Nephron (organoid): ENCODE measurements around the gene DEF6.

ENCODE experiments used
- H3K27ac Mint-ChIP-seq, 3 experiments: 2 replicates each; pipeline ENCODE4 v1.8.0; 2020; ENCODE audit warnings: mixed read lengths in 3 of 3, mild to moderate bottlenecking in 2 of 3, moderate library complexity in 1 of 3
- H3K27me3 Mint-ChIP-seq: 2 replicates; pipeline ENCODE4 v1.8.0; 2021; ENCODE audit warnings: low read depth, mild to moderate bottlenecking, moderate library complexity, mixed read lengths
- H3K36me3 Mint-ChIP-seq: 2 replicates; pipeline ENCODE4 v1.8.0; 2020; ENCODE audit warnings: low read depth, mixed read lengths
- H3K4me1 Mint-ChIP-seq: 2 replicates; pipeline ENCODE4 v1.8.0; 2020; ENCODE audit warnings: mixed read lengths
- H3K4me3 Mint-ChIP-seq, 3 experiments: 2 replicates each; pipeline ENCODE4 v1.8.0; 2020; ENCODE audit warnings: mild to moderate bottlenecking in 3 of 3, mixed read lengths in 3 of 3, moderate library complexity in 2 of 3
- H3K9me3 Mint-ChIP-seq: 2 replicates; pipeline ENCODE4 v1.8.0; 2020; ENCODE audit warnings: mixed read lengths
- CTCF ChIP-seq, 3 experiments: fragments of 200-600 bp; sonication (generic); IDR thresholded peaks; one replicate each; pipeline ENCODE4 v1.5.0; 2021; ENCODE audit warnings: antibody characterized with exemption in 3 of 3; ENCODE audit not compliant: unreplicated experiment in 3 of 3

DEF6 gene

GRCh38 chr6:35262596-35262995 is 35.0 kb upstream of the DEF6 start:
- peak overlapping the region; percentile 28 to 62 (median 46) for H3K4me3 Mint-ChIP-seq
- H3K27ac Mint-ChIP-seq = peak overlapping the region; percentile 0 to 58 (median 54)
- H3K4me1 Mint-ChIP-seq = peaks cover 33% of the 10 kb centered on the region
- H3K27me3 Mint-ChIP-seq = no peaks in the 10 kb centered on the region
- no peak for TF ChIP-seq CTCF (IDR thresholded peaks at IDR 0.05; ENCODE audit: unreplicated experiment in 3 of 3)
- H3K9me3 Mint-ChIP-seq = no peaks in the 10 kb centered on the region
- no peaks in the 10 kb centered on the region for H3K36me3 Mint-ChIP-seq

- H3K4me3 Mint-ChIP-seq = no peak overlapping the region
- no peaks in the 10 kb centered on the region for H3K9me3 Mint-ChIP-seq
- no peak overlapping the region for H3K27ac Mint-ChIP-seq
- H3K36me3 Mint-ChIP-seq = no peaks in the 10 kb centered on the region
- H3K4me1 Mint-ChIP-seq = peaks cover 35% of the 10 kb centered on the region
- H3K27me3 Mint-ChIP-seq = no peaks in the 10 kb centered on the region
- TF ChIP-seq CTCF (IDR thresholded peaks at IDR 0.05; ENCODE audit: unreplicated experiment in 3 of 3) = no peak
Measured at GRCh38 chr6:35264550-35265274, 32.9 kb upstream of the DEF6 start.

GRCh38 chr6:35265523-35265922 is 32.1 kb upstream of the DEF6 start:
- Mint-ChIP-seq H3K9me3 (no peaks in the 10 kb centered on the region), H3K27me3 (no peaks in the 10 kb centered on the region), H3K36me3 (no peaks in the 10 kb centered on the region), H3K4me3 (no peak overlapping the region), H3K27ac (no peak overlapping the region), H3K4me1 (peaks cover 30% of the 10 kb centered on the region)
- TF ChIP-seq CTCF (IDR thresholded peaks at IDR 0.05; ENCODE audit: unreplicated experiment in 3 of 3) = no peak

- Mint-ChIP-seq H3K36me3 (no peaks in the 10 kb centered on the region), H3K27me3 (no peaks in the 10 kb centered on the region), H3K4me3 (no peak overlapping the region), H3K9me3 (no peaks in the 10 kb centered on the region), H3K27ac (no peak overlapping the region), H3K4me1 (peaks cover 16% of the 10 kb centered on the region)
- no peak for TF ChIP-seq CTCF (IDR thresholded peaks at IDR 0.05; ENCODE audit: unreplicated experiment in 3 of 3)
Measured at GRCh38 chr6:35267446-35267845, 30.2 kb upstream of the DEF6 start.

- Mint-ChIP-seq H3K27me3 (no peaks in the 10 kb centered on the region), H3K27ac (no peak overlapping the region), H3K4me1 (peaks cover 11% of the 10 kb centered on the region), H3K4me3 (no peak overlapping the region), H3K9me3 (no peaks in the 10 kb centered on the region), H3K36me3 (no peaks in the 10 kb centered on the region)
- TF ChIP-seq CTCF (IDR thresholded peaks at IDR 0.05; ENCODE audit: unreplicated experiment in 3 of 3) = no peak
Measured at GRCh38 chr6:35267897-35268296, 29.7 kb upstream of the DEF6 start.

- no peak for TF ChIP-seq CTCF (IDR thresholded peaks at IDR 0.05; ENCODE audit: unreplicated experiment in 3 of 3)
Measured at GRCh38 chr6:35272005-35272404, 25.6 kb upstream of the DEF6 start.

More at GRCh38 chr6:35272005-35272404, 25.6 kb upstream of the DEF6 start:
- Mint-ChIP-seq H3K9me3 (no peaks in the 10 kb centered on the region), H3K4me3 (no peak overlapping the region), H3K27me3 (no peaks in the 10 kb centered on the region), H3K36me3 (no peaks in the 10 kb centered on the region), H3K27ac (no peak overlapping the region), H3K4me1 (peaks cover 18% of the 10 kb centered on the region)
